Erythroblast (primary cell): ENCODE data around the gene FIS1.

Source experiments
- GATA1 ChIP-seq: IDR thresholded peaks from 2 replicates; pipeline ENCODE4 v1.6.1; 2011; ENCODE audit warnings: low read depth, mild to moderate bottlenecking, control low read depth, low read length, moderate library complexity
- POLR2A ChIP-seq: IDR thresholded peaks from 2 replicates; pipeline ENCODE4 v1.6.1; 2011; ENCODE audit warnings: mild to moderate bottlenecking, low read length

GRCh38 chr7:101235050-101235449 is 9.8 kb downstream of the FIS1 start:
- TF ChIP-seq POLR2A, result no peak
- no peak for TF ChIP-seq GATA1
